H1 (cell line): ENCODE data around the gene NQO2. TPM values are rescaled to one million over a fixed set of nuclear protein-coding genes. Genes with fewer than 3 reads are reported as not detected.
"Not testable (repeated sequence)": the region's sequence is repeated elsewhere in the genome, so short reads cannot be mapped to it uniquely, and the experiment has no call there.

Experiments
- CTCF ChIA-PET: fragments of 300-600 bp; sonication (Branson Sonifier 250); formaldehyde crosslinking; loops from one replicate; lab custom pipeline; 2021; ENCODE audit not compliant: partially characterized antibody; lab: Charles Lee
- POLR2A ChIA-PET: fragments of 300-600 bp; sonication (Branson Sonifier 250); formaldehyde crosslinking; loops from one replicate; lab custom pipeline; 2021; ENCODE audit warnings: inconsistent platforms; ENCODE audit not compliant: partially characterized antibody; lab: Charles Lee
- DNase-seq, 2 experiments: peaks; one replicate each; pipeline versions ENCODE4 v3.0.0 to v3.0.0-alpha.2; 2010 to 2022; ENCODE audit warnings: low spot score in 2 of 2, low read depth in 1 of 2, mixed read lengths in 1 of 2
- FAIRE-seq: peaks from 2 replicates; lab custom pipeline; 2011; peaks lifted over from hg19 to GRCh38; lab: Jason Lieb, UNC
- H2AFZ ChIP-seq: 2 replicates; pipeline ENCODE4 v1.8.1; 2012; ENCODE audit warnings: low read length, inconsistent platforms
- H2AK5ac ChIP-seq: 2 replicates; pipeline ENCODE4 v1.6.1; 2013; ENCODE audit warnings: low read depth, low read length
- H2BK120ac ChIP-seq: replicated peaks from 2 replicates; pipeline ENCODE3; 2013; ENCODE audit warnings: low read depth, low read length, inconsistent platforms
- H2BK12ac ChIP-seq: 2 replicates; pipeline ENCODE4 v1.6.1; 2013; ENCODE audit warnings: low read depth, low read length
- H2BK15ac ChIP-seq: 2 replicates; pipeline ENCODE4 v1.6.1; 2013; ENCODE audit warnings: low read length
- H2BK20ac ChIP-seq: 2 replicates; pipeline ENCODE4 v1.6.1; 2013; ENCODE audit warnings: low read length
- H2BK5ac ChIP-seq: 2 replicates; pipeline ENCODE4 v1.6.1; 2013; ENCODE audit warnings: low read depth, low read length
- H3K14ac ChIP-seq: 2 replicates; pipeline ENCODE4 v1.6.1; 2013; ENCODE audit warnings: inconsistent platforms; ENCODE audit not compliant: insufficient read length
- H3K18ac ChIP-seq: 2 replicates; pipeline ENCODE4 v1.6.1; 2013; ENCODE audit warnings: low read length; ENCODE audit errors: extremely low read depth
- H3K23ac ChIP-seq: 2 replicates; pipeline ENCODE4 v1.6.1; 2013; ENCODE audit warnings: inconsistent platforms; ENCODE audit not compliant: insufficient read length
- H3K23me2 ChIP-seq: 2 replicates; pipeline ENCODE4 v1.6.1; 2013; ENCODE audit warnings: low read depth, low read length
- H3K27ac ChIP-seq: 2 replicates; pipeline ENCODE4 v1.6.1; 2011; ENCODE audit warnings: low read depth, low read length, inconsistent platforms
- H3K27me3 ChIP-seq, 4 experiments: replicated peaks in 1 of 4; 1 replicate in 1 of 4; 2 replicates in 3 of 4; pipeline versions ENCODE4 v1.6.1 to v1.8.1; 2011 to 2013; ENCODE audit warnings: low read length in 3 of 4, mild to moderate bottlenecking in 3 of 4, inconsistent platforms in 2 of 4, mixed read lengths in 2 of 4, moderate library complexity in 1 of 4; ENCODE audit not compliant: control insufficient read depth in 3 of 4, insufficient read depth in 3 of 4; ENCODE audit errors: extremely low read depth in 1 of 4
- H3K36me3 ChIP-seq, 4 experiments: 2 replicates each; pipeline versions ENCODE4 v1.6.1 to v1.8.1; 2011 to 2013; ENCODE audit warnings: mild to moderate bottlenecking in 4 of 4, low read length in 3 of 4, moderate library complexity in 2 of 4, control low read depth in 1 of 4, inconsistent platforms in 1 of 4; ENCODE audit not compliant: insufficient read depth in 4 of 4, control insufficient read depth in 2 of 4
- H3K4ac ChIP-seq: replicated peaks from 2 replicates; pipeline ENCODE3; 2013; ENCODE audit warnings: low read length, low read depth, mixed read lengths, inconsistent platforms; ENCODE audit not compliant: insufficient read length
- H3K4me1 ChIP-seq, 4 experiments: replicated peaks in 1 of 4; 1 replicate in 1 of 4; 2 replicates in 3 of 4; pipeline versions ENCODE4 v1.6.1 to v1.8.1; 2011 to 2013; ENCODE audit warnings: low read length in 3 of 4, inconsistent platforms in 2 of 4, mixed read lengths in 1 of 4; ENCODE audit not compliant: insufficient read depth in 4 of 4, control insufficient read depth in 3 of 4
- H3K4me2 ChIP-seq, 2 experiments: 2 replicates each; pipeline versions ENCODE4 v1.6.1 to v1.8.1; 2011 to 2013; ENCODE audit warnings: low read depth in 2 of 2, low read length in 2 of 2, control low read depth in 1 of 2, inconsistent platforms in 1 of 2, mild to moderate bottlenecking in 1 of 2; ENCODE audit not compliant: insufficient read depth in 1 of 2
- H3K4me3 ChIP-seq, 4 experiments: fragments of 200-600, 300-600 bp in 1 of 4; sonication (generic), shearing (Covaris generic), sonication (Bioruptor Twin) in 1 of 4; 2 replicates each; pipeline versions ENCODE4 v1.5.1 to v1.8.1; 2011 to 2016; ENCODE audit warnings: low read length in 4 of 4, low read depth in 3 of 4, control low read depth in 2 of 4, inconsistent platforms in 2 of 4, mild to moderate bottlenecking in 2 of 4, mixed read lengths in 1 of 4, moderate library complexity in 1 of 4; ENCODE audit not compliant: insufficient read depth in 2 of 4; ENCODE audit errors: extremely low read depth in 1 of 4
- H3K56ac ChIP-seq: replicated peaks from 2 replicates; pipeline ENCODE3; 2013; ENCODE audit warnings: low read depth, mild to moderate bottlenecking, mixed read lengths, low read length, inconsistent platforms; ENCODE audit not compliant: insufficient read length
- H3K79me1 ChIP-seq: 2 replicates; pipeline ENCODE4 v1.6.1; 2013; ENCODE audit warnings: low read depth, low read length, control low read depth
- H3K79me2 ChIP-seq, 2 experiments: 2 replicates each; pipeline versions ENCODE4 v1.6.1 to v1.8.1; 2012 to 2013; ENCODE audit warnings: low read length in 2 of 2, mild to moderate bottlenecking in 2 of 2, inconsistent platforms in 1 of 2; ENCODE audit not compliant: insufficient read depth in 2 of 2, control insufficient read depth in 1 of 2
- H3K9ac ChIP-seq, 4 experiments: replicated peaks in 1 of 4; 1 replicate in 1 of 4; 2 replicates in 3 of 4; pipeline versions ENCODE4 v1.6.1 to v1.8.1; 2011 to 2013; ENCODE audit warnings: low read depth in 3 of 4, low read length in 3 of 4, control low read depth in 2 of 4, mild to moderate bottlenecking in 2 of 4, moderate library complexity in 2 of 4, inconsistent platforms in 1 of 4; ENCODE audit errors: extremely low read depth in 1 of 4
- H3K9me3 ChIP-seq, 2 experiments: 2 replicates each; pipeline versions ENCODE4 v1.6.1 to v1.8.1; 2012 to 2013; ENCODE audit warnings: mild to moderate bottlenecking in 2 of 2, moderate library complexity in 2 of 2, control low read depth in 1 of 2, inconsistent platforms in 1 of 2, low read depth in 1 of 2, low read length in 1 of 2, mixed read lengths in 1 of 2; ENCODE audit not compliant: insufficient read depth in 2 of 2
- H4K20me1 ChIP-seq, 2 experiments: replicated peaks in 1 of 2; 2 replicates each; pipeline versions ENCODE3 to v1.8.1; 2011 to 2013; ENCODE audit warnings: inconsistent platforms in 2 of 2, low read length in 2 of 2, mild to moderate bottlenecking in 1 of 2; ENCODE audit not compliant: insufficient read depth in 2 of 2, control insufficient read depth in 1 of 2
- H4K5ac ChIP-seq: 2 replicates; pipeline ENCODE4 v1.6.1; 2013; ENCODE audit warnings: low read length, low read depth, mixed read lengths, inconsistent platforms; ENCODE audit not compliant: insufficient read length
- H4K8ac ChIP-seq: 2 replicates; pipeline ENCODE4 v1.8.0; 2013; ENCODE audit warnings: mild to moderate bottlenecking, moderate library complexity, low read length, inconsistent platforms; ENCODE audit not compliant: insufficient read depth; ENCODE audit errors: extremely low read depth
- H4K91ac ChIP-seq: replicated peaks from 2 replicates; pipeline ENCODE3; 2013; ENCODE audit warnings: low read length, mixed read lengths, inconsistent platforms; ENCODE audit not compliant: insufficient read length
- WGBS, 2 experiments: shearing (Covaris generic) in 1 of 2; methylation state at CpG; one replicate each; pipeline versions ENCODE4 v1.1.6 to v1.1.7; 2013 to 2015; ENCODE audit warnings: low lambda C conversion rate in 2 of 2, mixed read lengths in 2 of 2, inconsistent platforms in 1 of 2, low coverage in 1 of 2, missing lambda C conversion rate in 1 of 2; ENCODE audit not compliant: insufficient replicate concordance in 2 of 2, insufficient coverage in 1 of 2, insufficient read length in 1 of 2; ENCODE audit errors: extremely low coverage in 1 of 2, missing lambda C conversion rate in 1 of 2; 5-methylcytosine and 5-hydroxymethylcytosine counted together
- polyA plus RNA-seq, 7 experiments: library from polyadenylated mRNA; depleted of rRNA in 3 of 7; stranded (reverse) in 5 of 7; unstranded in 2 of 7; fragments of >200 nt in 5 of 7; fragments of 200-250 nt in 2 of 7; gene quantifications; 1 replicate in 5 of 7; 2 replicates in 1 of 7; 4 replicates in 1 of 7; pipeline versions ENCODE4 v1.2.1 to v1.2.3, GENCODE V29; 2011 to 2013; ENCODE audit warnings: missing spikeins in 2 of 7, mixed read lengths in 2 of 7
- total RNA-seq: library from RNA; stranded (reverse); fragmentation: NEBNext Ultra II Directional; extraction: Animal tissue kit (Norgen Biotek cat#: 25700); gene quantifications from 2 replicates; pipeline ENCODE4 v1.2.1, GENCODE V29; 2021

The NQO2 gene
- total and polyA plus RNA-seq, 2 of the 8 experiments (the other 6 are each of a cell fraction or from before 2014, with no cell fraction given) = 135 to 168 TPM

DNA sequence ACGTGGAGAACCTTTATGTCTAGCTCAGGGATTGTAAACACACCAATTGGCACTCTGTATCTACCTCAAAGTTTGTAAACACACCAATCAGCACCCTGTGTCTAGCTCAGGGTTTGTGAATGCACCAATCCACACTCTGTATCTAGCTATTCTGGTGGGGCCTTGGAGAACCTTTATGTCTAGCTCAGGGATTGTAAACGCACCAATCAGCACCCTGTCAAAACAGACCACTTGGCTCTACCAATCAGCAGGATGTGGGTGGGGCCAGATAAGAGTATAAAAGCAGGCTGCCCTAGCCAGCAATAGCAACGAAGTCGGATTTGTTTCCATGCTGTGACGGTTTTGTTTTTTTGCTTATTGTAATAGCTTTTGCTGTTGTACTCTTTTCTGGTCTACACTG lies 28.5 kb downstream of the NQO2 start:
- not testable (repeated sequence) for H2AFZ ChIP-seq, H2AK5ac ChIP-seq, H4K91ac ChIP-seq, H3K27ac ChIP-seq, H3K56ac ChIP-seq, H3K9ac ChIP-seq, FAIRE-seq, H3K79me2 ChIP-seq, H3K4ac ChIP-seq, H3K4me3 ChIP-seq, H3K18ac ChIP-seq, DNase-seq, H3K36me3 ChIP-seq, H3K79me1 ChIP-seq, H3K23me2 ChIP-seq, H3K4me2 ChIP-seq, H4K5ac ChIP-seq, H2BK5ac ChIP-seq, H3K9me3 ChIP-seq, H3K23ac ChIP-seq, H2BK20ac ChIP-seq, H2BK120ac ChIP-seq, H4K8ac ChIP-seq, H3K14ac ChIP-seq, H2BK15ac ChIP-seq, H3K27me3 ChIP-seq, H2BK12ac ChIP-seq, H4K20me1 ChIP-seq
- ChIA-PET CTCF (interaction anchor here (0.7 to 2.4 kb wide), 7 partner anchors 9 to 182 kb away, joined by 3 to 9 read pairs (median 3); no protein-coding TSS in a partner anchor), POLR2A (interaction anchor here (0.9 to 3.6 kb wide), 4 partner anchors 10 to 28 kb away, joined by 3 to 19 read pairs (median 10); partner anchors contain the start of gene NQO2)
- H3K4me1 ChIP-seq = peaks cover 7 to 12% (median 10%) of the 10 kb centered on the region in 4 experiments
- 93% methylated on average over 5 of the region's 5 CpGs; no CpG with 5 or more reads in 1 of the 2 experiments for WGBS, 2 experiments
